ENCODE measurements around the gene MAL. TPM values are rescaled to one million over a fixed set of nuclear protein-coding genes. Genes with fewer than 3 reads are reported as not detected.

Gene MAL
- total RNA-seq, 1 donor from 2014 or later: not detected

DNA sequence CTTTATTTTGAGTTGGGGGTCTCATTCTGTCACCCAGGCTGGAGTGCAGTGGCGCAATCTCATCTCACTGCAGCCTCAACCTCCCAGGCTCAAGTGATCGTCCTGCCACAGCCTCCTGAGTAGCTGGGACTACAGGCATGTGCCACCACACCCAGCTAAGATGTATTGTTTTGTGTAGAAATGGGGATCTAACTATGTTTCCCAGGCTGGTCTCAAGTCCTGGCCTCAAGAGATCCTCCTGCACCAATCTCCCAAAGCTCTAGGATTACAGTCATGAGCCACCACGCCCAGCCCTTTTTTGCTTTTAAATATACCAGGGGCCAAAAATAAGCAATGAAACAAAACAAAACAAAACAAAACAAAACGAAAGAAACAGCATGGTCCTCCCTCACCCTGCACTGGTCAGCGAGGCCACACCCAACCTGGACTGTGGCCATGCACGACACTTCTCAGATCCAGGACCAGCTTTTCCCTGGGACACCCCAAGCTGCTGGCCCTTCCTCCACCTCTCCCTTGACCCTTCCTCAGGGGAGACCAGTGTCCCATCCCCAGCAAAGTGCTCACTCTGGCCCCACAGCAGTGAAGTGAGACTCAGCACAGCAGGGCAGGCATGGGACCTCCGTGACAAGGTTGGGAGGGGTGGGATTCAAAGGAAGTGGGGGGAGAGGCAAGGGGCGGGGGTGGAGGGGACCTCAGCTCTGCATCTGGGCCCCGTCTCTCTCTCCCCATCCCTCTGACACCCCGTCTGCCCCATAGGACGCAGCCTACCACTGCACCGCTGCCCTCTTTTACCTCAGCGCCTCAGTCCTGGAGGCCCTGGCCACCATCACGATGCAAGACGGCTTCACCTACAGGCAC lies 23.5 kb downstream of the MAL start:
- no peaks in the 10 kb centered on the region for H3K4me1 Mint-ChIP-seq (ENCODE audit: unreplicated experiment)
- no peaks in the 10 kb centered on the region for H3K9me3 Mint-ChIP-seq (ENCODE audit: unreplicated experiment)
- DNase-seq (ENCODE audit: extremely low spot score, unreplicated experiment): no peak
- H3K36me3 Mint-ChIP-seq (ENCODE audit: unreplicated experiment): no peaks in the 10 kb centered on the region
- H3K27ac Mint-ChIP-seq (ENCODE audit: unreplicated experiment): no peak overlapping the region
- peaks cover 10% of the 10 kb centered on the region for H3K27me3 Mint-ChIP-seq (ENCODE audit: unreplicated experiment)
- no peak overlapping the region for H3K4me3 Mint-ChIP-seq (ENCODE audit: unreplicated experiment)
- TF ChIP-seq, protein P1, sequence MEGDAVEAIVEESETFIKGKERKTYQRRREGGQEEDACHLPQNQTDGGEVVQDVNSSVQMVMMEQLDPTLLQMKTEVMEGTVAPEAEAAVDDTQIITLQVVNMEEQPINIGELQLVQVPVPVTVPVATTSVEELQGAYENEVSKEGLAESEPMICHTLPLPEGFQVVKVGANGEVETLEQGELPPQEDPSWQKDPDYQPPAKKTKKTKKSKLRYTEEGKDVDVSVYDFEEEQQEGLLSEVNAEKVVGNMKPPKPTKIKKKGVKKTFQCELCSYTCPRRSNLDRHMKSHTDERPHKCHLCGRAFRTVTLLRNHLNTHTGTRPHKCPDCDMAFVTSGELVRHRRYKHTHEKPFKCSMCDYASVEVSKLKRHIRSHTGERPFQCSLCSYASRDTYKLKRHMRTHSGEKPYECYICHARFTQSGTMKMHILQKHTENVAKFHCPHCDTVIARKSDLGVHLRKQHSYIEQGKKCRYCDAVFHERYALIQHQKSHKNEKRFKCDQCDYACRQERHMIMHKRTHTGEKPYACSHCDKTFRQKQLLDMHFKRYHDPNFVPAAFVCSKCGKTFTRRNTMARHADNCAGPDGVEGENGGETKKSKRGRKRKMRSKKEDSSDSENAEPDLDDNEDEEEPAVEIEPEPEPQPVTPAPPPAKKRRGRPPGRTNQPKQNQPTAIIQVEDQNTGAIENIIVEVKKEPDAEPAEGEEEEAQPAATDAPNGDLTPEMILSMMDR (IDR thresholded peaks at IDR 0.05): no peak

DNA sequence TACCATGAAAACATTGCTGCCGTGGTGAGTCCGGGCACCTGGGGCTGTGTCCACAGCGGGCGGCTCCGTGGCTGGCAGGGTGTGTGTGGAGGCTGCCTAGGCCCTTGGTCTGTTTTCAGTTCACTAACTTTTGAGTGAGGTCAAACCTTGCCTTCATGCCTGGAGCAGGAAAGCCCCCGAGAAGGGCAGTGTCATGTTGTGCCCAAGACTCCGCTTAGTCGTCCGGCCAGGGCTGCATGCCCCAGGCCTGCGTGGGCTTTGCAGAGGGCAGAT lies 24.1 kb downstream of the MAL start:
- H3K9me3 Mint-ChIP-seq (ENCODE audit: unreplicated experiment): no peaks in the 10 kb centered on the region

DNA sequence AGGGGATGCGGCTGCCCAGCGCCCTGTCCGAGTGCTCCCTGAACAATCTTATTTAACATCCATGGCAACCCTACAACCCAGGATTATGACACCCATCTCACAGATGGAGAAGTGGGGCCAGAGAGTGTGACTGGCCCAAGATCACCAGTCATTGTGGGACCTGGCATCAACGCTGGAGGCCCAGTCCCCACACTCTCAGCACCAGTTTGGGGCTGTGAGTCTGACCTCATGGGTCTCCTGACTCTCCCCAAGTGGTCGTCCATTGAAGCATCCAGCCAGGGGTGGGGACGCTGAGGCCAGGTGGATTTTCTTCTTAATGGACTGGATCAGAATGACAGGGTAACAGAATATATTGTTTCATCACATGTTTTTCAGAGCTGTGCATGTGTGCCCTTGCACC lies 24.5 kb downstream of the MAL start:
- Mint-ChIP-seq H3K9me3 (ENCODE audit: unreplicated experiment) (no peaks in the 10 kb centered on the region), H3K4me3 (ENCODE audit: unreplicated experiment) (no peak overlapping the region), H3K36me3 (ENCODE audit: unreplicated experiment) (no peaks in the 10 kb centered on the region), H3K27ac (ENCODE audit: unreplicated experiment) (no peak overlapping the region), H3K27me3 (ENCODE audit: unreplicated experiment) (peaks cover 10% of the 10 kb centered on the region), H3K4me1 (ENCODE audit: unreplicated experiment) (no peaks in the 10 kb centered on the region)
- DNase-seq (ENCODE audit: extremely low spot score, unreplicated experiment): no peak
- TF ChIP-seq, protein P1 (IDR thresholded peaks at IDR 0.05): no peak

More for the DNA sequence above, 24.1 kb downstream of the MAL start:
- TF ChIP-seq, protein P1 (IDR thresholded peaks at IDR 0.05): no peak
- no peaks in the 10 kb centered on the region for H3K36me3 Mint-ChIP-seq (ENCODE audit: unreplicated experiment)
- H3K4me1 Mint-ChIP-seq (ENCODE audit: unreplicated experiment): no peaks in the 10 kb centered on the region
- no peak for DNase-seq (ENCODE audit: extremely low spot score, unreplicated experiment)
- no peak overlapping the region for H3K27ac Mint-ChIP-seq (ENCODE audit: unreplicated experiment)
- H3K27me3 Mint-ChIP-seq (ENCODE audit: unreplicated experiment): peaks cover 10% of the 10 kb centered on the region
- H3K4me3 Mint-ChIP-seq (ENCODE audit: unreplicated experiment): no peak overlapping the region

DNA sequence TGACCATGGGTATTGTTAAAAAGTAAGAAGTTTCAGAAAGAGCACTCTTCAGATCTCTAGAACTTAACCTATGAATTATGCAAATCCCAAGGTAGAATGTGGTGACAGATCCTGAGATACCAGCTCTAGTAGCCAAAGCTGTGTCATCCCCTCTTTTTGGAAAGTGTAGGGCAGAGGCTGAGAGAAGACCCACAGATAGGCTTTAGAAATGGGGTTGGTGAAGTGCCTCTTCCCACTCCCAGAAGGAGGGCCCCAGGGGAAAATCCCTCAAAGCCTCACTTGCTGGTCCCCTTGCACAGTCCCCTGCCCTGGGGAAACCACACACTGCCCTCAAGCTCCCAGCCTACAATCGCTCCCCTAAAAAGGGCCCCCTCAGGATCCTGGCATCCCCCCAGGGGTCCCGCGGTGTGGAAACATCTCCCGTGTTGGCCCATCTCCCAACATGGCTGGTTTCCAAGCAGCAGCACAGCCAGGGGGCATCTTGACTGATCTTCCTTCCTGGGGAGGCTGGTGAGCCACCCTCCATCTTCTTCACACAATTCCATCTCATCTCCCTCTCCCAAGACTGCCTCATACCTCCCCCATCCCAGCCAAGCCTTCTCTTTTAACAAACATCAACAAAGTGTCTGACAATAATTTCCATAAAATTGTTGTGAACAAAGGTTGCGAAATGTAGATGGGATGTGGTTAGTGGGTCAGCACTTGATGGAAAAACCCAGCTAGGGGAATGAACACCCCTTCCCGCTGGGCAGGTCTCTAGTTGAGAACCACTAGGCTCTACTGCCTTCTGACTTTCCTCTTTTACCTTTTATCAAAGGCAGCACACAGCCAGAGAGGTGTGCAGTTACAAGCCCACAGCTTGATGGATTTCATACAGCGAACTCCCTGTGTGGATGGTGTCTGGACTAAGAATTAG lies 25.1 kb downstream of the MAL start:
- DNase-seq (ENCODE audit: extremely low spot score, unreplicated experiment): no peak
- Mint-ChIP-seq H3K27me3 (ENCODE audit: unreplicated experiment) (peaks cover 8% of the 10 kb centered on the region), H3K4me1 (ENCODE audit: unreplicated experiment) (no peaks in the 10 kb centered on the region), H3K4me3 (ENCODE audit: unreplicated experiment) (no peak overlapping the region), H3K36me3 (ENCODE audit: unreplicated experiment) (no peaks in the 10 kb centered on the region), H3K9me3 (ENCODE audit: unreplicated experiment) (no peaks in the 10 kb centered on the region), H3K27ac (ENCODE audit: unreplicated experiment) (no peak overlapping the region)
- TF ChIP-seq, protein P1 (IDR thresholded peaks at IDR 0.05): no peak

DNA sequence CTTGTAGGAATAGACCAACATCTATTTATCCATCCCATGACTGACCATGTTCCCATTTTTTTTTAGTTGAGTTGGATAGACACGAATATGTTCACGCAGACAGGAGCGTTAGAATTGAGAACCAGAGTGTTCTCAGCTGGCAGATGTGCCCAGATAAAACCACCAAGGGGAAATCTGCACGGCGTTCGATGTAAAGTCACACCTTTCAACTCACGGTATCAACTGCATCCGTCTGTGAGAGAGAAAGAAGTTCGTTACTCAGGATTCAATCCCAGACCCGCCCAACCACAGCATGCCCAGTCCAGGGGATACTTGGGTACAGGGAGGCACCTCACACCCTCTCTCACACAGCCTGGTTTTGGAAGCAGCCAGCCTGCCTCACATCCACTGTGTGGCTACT lies 26.1 kb downstream of the MAL start:
- Mint-ChIP-seq H3K27me3 (ENCODE audit: unreplicated experiment) (peaks cover 5% of the 10 kb centered on the region), H3K36me3 (ENCODE audit: unreplicated experiment) (no peaks in the 10 kb centered on the region), H3K4me3 (ENCODE audit: unreplicated experiment) (no peak overlapping the region), H3K27ac (ENCODE audit: unreplicated experiment) (no peak overlapping the region), H3K4me1 (ENCODE audit: unreplicated experiment) (no peaks in the 10 kb centered on the region), H3K9me3 (ENCODE audit: unreplicated experiment) (no peaks in the 10 kb centered on the region)
- TF ChIP-seq, protein P1 (IDR thresholded peaks at IDR 0.05): no peak
- DNase-seq (ENCODE audit: extremely low spot score, unreplicated experiment): no peak

All from osteocyte (in vitro differentiated cells).